NK-92 (cell line): ENCODE data around the gene APOBR.
"Not testable (repeated sequence)": the region's sequence is repeated elsewhere in the genome, so short reads cannot be mapped to it uniquely, and the experiment has no call there.

Experiments used
- DNase-seq: peaks from one replicate; lab custom pipeline; 2025; ENCODE audit not compliant: unreplicated experiment; lab: John Stamatoyannopoulos, UW

The APOBR gene

DNA sequence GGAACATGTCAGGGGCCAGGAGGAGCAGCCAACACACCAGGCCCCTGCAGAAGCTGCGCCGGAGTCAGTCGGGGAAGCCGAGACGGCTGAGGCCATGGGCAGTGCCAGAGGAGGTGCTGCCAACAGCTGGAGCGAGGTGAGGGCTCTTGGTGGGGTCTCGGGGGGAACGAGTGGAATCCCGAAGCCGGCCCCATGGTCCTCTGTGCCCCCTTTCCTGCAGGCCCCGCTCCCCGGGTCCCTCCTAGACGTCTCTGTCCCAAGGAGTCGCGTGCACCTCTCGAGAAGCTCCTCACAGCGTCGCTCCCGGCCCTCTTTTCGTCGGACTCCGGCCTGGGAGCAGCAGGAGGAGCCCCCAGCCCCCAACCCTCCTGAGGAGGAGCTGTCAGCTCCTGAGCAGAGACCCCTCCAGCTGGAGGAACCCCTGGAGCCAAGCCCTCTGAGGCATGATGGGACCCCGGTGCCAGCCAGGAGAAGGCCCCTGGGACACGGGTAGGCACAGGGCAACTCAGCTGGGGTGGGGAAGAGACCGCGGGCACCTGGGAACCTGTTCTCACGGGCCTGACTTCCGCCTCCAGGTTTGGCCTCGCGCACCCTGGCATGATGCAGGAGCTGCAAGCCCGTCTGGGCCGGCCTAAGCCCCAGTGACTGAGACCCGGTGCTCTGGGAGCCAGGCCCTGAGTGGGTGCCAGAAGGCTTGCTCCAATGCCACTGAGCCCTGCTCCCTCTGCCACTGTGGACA is 3.6 kb downstream of the APOBR start:
- DNase-seq, result no peak

- DNase-seq, result no peak
Measured at GRCh38 chr16:28498666-28499381, 4.4 kb downstream of the APOBR start.

DNA sequence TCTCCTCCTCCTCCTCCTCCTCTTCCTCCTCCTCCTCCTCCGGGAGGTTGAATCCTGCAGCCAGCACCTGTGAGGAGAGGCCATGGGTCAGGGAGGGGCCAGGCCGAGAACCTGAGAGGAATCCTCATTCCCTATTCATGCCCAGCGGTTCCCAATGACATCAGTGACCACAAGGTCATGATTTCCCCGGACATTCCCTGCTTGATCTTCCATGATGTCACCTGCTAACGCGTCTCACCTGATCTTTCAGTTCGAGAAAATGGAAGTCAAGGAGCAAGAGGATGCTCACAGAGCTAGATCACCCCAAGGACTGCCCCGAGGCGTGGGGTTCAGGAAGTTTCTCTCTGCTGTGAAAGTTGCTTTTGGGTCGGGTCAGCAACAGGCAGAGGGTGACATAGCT is 5.4 kb downstream of the APOBR start:
- DNase-seq, result no peak

GRCh38 chr16:28500476-28501180 is 6.2 kb downstream of the APOBR start:
- not testable (repeated sequence) for DNase-seq

- DNase-seq, result no peak
Measured at GRCh38 chr16:28501258-28502232, 7.1 kb downstream of the APOBR start.

DNA sequence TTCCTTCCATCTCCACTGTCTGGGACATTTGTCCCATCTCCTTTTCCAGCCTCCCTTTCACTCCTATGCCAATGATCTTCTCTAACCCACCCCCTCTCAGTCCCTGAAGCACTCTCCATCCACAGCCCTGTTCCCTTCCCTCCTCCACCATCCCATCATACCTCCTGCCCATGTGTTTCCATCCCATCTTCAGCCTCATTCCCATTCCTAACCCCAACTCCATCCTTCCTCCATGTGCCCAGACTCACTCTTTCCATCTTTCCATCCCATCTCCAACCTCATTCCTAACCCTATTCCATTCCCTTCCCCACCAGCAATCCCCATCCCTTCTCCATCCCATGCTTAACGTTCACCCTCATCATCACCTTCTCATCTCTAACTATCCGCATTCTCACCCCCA is 7.8 kb downstream of the APOBR start:
- DNase-seq, result no peak

- no peak for DNase-seq
Measured at GRCh38 chr16:28503470-28504259, 9.2 kb downstream of the APOBR start.

DNA sequence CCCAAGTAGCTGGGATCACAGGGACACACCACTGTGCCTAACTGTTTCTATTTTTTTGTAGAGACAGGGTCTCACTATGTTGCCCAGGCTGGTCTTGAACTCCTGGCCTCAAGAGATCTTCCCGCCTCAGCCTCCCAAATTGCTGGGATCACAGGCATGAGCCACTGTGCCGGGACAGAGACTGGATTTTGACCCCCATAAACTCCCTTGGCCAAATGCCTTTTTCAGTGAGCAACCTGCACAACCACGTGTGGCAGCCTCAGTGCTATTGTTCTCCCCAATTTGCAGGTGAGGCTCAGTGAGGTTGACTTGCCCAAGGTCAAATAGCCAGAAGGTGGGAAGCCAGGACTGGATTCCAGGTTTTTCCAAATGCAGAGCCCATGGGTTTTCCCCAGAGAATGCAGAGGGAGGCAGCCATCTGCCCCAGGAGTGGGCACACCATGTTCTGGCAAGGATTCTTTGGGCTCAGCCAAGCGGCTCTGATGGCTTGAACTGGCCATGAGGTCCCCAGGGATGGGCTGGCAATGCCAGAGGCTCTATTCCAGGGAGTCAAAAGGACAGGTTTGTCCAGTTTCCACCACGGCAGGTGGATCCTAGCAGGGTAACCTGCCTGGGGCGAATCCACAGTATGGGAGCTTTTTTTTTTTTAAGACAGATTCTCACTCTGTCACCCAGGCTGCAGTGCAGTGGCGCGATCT is 10.4 kb downstream of the APOBR start:
- no peak for DNase-seq

GRCh38 chr16:28505489-28506137 is 11.2 kb downstream of the APOBR start:
- no peak for DNase-seq

- DNase-seq, result no peak
Measured at GRCh38 chr16:28511031-28511430, 16.6 kb downstream of the APOBR start.

GRCh38 chr16:28511801-28512789 is 17.7 kb downstream of the APOBR start:
- no peak for DNase-seq

DNA sequence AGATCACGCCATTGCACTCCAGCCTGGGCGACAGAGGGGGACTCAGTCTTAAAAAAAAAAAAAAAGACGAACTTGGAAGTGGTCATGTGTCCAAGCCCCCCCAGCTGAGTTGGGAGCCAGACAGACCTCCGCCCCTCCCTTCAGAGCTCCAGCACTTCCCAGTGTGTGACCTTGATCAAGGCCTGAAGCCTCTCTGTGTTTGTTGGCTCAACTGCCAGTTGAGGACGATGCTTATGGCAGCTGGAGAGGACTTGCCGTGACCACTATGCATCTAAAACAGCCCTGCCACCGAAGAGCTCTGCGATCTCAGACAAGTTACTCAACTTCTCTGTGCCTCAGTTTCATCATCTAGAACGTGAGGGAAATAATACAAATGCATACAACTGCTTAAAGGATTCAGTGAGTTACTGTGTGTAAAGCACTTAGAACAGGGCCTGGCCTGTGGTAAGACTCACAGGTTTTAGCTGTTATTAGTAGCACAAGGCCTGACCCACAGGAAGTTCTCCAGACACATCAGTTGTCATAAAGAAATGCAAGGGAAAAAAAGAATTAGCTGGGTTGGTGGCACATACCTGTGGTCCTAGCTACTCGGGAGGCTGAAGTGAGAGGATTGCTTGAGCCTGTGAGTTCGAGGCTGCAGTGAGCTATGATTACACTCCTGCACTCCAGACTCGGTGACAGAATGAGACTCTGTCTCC is 19.2 kb downstream of the APOBR start:
- DNase-seq, result no peak

- no peak for DNase-seq
Measured at GRCh38 chr16:28514246-28514645, 19.8 kb downstream of the APOBR start.

- DNase-seq, result no peak
Measured at GRCh38 chr16:28520672-28521071, 26.2 kb downstream of the APOBR start.

DNA sequence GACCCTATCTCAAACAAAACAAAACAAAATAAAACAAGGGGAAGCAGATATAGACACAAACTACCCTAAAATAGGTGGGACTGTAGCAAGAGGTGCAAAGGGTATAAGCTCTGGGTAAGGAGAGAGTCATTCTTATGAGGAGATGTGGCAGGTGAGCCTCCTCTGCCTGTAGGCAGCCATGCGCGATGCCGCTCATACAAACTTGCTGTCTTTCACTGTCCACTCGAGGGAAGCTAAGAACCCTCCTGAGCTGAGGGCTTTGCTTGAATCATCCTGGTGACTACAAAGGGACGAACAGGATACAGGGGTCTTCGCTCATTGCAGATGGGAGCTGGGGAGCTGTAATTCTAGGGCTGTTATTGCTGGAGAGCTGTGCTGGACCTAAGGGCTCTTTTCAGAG is 27.0 kb downstream of the APOBR start:
- DNase-seq, result no peak

DNA sequence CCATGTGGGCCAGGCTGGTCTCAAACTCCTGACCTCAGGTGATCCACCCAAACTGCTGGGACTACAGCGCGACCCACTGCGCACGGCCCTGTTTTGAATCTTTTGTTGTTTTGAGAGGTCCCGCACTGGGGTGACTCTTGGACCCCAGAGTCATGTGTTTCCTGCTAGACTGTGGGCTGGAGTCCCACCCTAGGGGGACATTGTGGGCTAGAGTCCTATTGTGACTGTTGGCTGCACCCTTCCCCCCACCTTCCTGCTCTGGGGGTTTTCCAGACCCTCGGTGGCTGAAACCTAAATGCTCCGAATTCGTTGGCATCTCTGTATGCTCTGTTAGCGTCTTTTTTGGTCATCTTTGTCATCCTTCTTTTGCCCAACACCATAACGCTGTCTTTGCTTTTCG is 28.3 kb downstream of the APOBR start:
- no peak for DNase-seq

DNA sequence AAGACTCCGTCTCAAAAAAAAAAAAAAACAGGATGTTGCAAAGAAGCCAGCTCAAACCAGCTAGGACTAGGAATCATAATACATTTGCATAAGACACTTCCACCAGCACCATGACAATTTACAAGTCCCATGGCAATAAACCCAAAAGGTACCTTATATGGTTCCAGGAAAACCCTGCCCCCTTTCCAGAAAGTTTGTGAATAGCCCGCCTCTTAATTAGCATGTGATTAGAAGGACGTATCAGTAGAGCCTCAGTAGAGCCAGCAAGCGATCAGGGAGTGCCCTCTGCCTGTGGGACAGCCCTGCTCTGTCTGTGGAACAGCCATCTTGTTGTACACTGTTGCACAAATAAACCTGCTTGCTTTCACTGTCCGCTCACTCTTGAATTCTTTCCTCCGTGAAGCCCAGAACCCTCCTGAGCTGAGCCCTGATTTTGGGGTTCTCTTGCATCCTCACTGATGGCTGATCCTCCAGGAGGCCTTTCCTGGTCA is 30.3 kb downstream of the APOBR start:
- DNase-seq, result no peak
